Measurements from ENCODE around the gene TBX1. TPM values are rescaled to one million over a fixed set of nuclear protein-coding genes. Genes with fewer than 3 reads are reported as not detected.

Gene TBX1
- total and polyA plus RNA-seq, 2 of the 13 experiments (the other 11 are each of a cell fraction or from before 2014, with no cell fraction given), result not detected

DNA sequence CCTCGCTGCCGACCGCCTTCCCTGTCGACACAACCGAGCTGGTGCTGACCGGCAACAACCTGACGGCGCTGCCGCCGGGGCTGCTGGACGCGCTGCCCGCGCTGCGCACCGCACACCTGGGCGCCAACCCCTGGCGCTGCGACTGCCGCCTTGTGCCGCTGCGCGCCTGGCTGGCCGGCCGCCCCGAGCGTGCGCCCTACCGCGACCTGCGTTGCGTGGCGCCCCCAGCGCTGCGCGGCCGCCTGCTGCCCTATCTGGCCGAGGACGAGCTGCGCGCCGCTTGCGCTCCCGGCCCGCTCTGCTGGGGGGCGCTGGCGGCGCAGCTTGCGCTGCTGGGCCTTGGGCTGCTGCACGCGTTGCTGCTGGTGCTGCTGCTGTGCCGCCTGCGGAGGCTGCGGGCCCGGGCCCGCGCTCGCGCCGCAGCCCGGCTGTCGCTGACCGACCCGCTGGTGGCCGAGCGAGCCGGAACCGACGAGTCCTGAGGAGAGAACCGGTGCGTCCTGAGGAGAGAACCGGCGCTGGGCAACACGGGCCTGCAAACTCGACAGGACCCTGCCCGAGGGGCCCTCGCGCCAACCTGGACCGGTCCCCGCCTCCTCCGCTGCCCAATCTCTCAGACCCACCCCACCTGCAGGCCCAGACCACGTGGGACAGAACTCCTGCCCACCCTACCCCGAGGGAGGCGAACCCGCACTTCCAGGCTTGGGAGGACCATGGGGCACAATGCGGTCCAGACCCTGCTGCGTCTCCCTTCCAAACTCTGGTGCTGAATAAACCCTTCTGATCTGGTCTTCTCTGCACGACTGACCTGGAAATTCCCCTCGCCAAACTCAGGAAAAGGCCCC is 36.4 kb upstream of the TBX1 start (continued):
- no peak for TF ChIP-seq HMG20B (CRISPR knock-in tag; conservative IDR thresholded peaks at IDR 0.05)
- TF ChIP-seq RNF2 (conservative IDR thresholded peaks at IDR 0.05; ENCODE audit: low read depth), result peak; percentile 70; the same call in 1 of the 2 replicates
- peak; percentile 56; the same call in 1 of the 2 replicates for TF ChIP-seq ARNT2 (CRISPR knock-in tag; IDR thresholded peaks at IDR 0.05; ENCODE audit: low read depth)

DNA sequence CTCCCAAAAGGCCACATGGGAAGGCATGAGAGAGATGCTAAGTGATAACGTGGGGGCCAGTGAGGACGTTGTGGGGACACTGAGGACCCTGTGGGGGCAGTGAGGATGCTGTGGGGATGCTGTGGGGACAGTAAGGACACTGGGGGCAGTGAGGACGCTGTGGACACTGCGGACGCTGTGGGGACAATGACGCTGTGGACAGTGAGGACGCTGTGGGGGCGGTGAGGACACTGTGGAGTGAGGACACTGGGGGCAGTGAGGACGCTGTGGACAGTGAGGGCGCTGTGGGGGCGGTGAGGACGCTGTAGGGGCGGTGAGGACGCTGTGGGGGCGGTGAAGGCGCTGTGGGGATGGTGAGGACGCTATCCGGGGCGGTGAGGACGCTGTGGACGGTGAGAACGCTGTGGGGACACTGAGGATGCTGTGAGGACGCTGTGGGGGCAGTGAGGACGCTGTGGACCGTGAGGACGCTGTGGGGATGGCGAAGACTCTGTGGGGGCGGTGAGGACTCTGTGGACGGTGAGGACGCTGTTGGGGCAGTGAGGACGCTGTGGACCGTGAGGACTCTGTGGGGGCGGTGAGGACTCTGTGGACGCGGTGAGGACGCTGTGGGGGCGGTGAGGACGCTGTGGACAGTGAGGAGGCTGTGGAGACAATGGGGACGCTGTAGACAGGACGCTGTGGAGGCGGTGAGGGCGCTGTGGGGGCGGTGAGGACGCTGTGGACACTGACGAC is 35.5 kb upstream of the TBX1 start:
- H3K27ac ChIP-seq (ENCODE audit: extremely low read length, insufficient read depth, low read length), result no peak overlapping the region
- POLR2A ChIA-PET, result no interaction called here
- H3K4me2 ChIP-seq (ENCODE audit: low read depth, low read length), result no peak overlapping the region
- intact Hi-C loops (cut with micrococcal nuclease; ENCODE audit: unreplicated experiment) (no loop called here), in situ Hi-C loops (cut with HindIII; ENCODE audit: extremely low pct_ligation_motif_present, low pct_unique_long_range_greater_than_20kb) (loop anchor here (5.0 kb wide), 1 partner anchor 48 kb away; no protein-coding TSS in a partner anchor)
- 31% methylated on average over 45 of the region's 45 CpGs for WGBS (ENCODE audit: low lambda C conversion rate)
- BruUV-seq (replicated peaks), result no TSS peak
- no peaks in the 10 kb centered on the region for H3K9me3 ChIP-seq (ENCODE audit: low read length)
- H3K4me1 ChIP-seq (ENCODE audit: insufficient read depth, low read length), result peaks cover 48% of the 10 kb centered on the region
- H4K20me1 ChIP-seq (ENCODE audit: insufficient read depth, low read length), result 0 out of 2 replicates have a peak, but pooled peaks cover 5% of the 10 kb centered on the region
- peaks cover 25 to 84% of the 10 kb centered on the region in 2 experiments for H3K27me3 ChIP-seq (ENCODE audit: control insufficient read depth in 1 of 2, insufficient read depth in 2 of 2, low read length in 2 of 2)
- DNase-seq (ENCODE audit: low spot score), result no peak
- H3K36me3 ChIP-seq (replicated peaks in 1 of 2; ENCODE audit: control insufficient read depth in 1 of 2, insufficient read depth in 2 of 2, low read length in 2 of 2), result no peaks in the 10 kb centered on the region
- no peaks in the 10 kb centered on the region for H3K79me2 ChIP-seq (ENCODE audit: insufficient read depth, low read length)
- no peak for ATAC-seq
- H3K9ac ChIP-seq (ENCODE audit: insufficient read depth, low read depth, low read length), result no peak overlapping the region
- CTCF ChIA-PET (ENCODE audit: low intra/inter-chr PET ratio, low total read pairs), result no interaction called here
- FAIRE-seq, result no peak
- no peak overlapping the region for H3K4me3 ChIP-seq (replicated peaks in 1 of 3; ENCODE audit: insufficient read depth in 1 of 3, low read depth in 2 of 3, low read length in 3 of 3)
- no peak overlapping the region for H2AFZ ChIP-seq (ENCODE audit: low read length)
- no peak for TF ChIP-seq POLR2A (IDR thresholded peaks at IDR 0.05; ENCODE audit: insufficient read depth in 1 of 2, low read depth in 2 of 2, low read length in 2 of 2)
- no peak for TF ChIP-seq ZFAT (CRISPR knock-in tag; conservative IDR thresholded peaks at IDR 0.05)
- TF ChIP-seq ZNF850 (CRISPR knock-in tag; conservative IDR thresholded peaks at IDR 0.05), result no peak
- TF ChIP-seq, protein P1, sequence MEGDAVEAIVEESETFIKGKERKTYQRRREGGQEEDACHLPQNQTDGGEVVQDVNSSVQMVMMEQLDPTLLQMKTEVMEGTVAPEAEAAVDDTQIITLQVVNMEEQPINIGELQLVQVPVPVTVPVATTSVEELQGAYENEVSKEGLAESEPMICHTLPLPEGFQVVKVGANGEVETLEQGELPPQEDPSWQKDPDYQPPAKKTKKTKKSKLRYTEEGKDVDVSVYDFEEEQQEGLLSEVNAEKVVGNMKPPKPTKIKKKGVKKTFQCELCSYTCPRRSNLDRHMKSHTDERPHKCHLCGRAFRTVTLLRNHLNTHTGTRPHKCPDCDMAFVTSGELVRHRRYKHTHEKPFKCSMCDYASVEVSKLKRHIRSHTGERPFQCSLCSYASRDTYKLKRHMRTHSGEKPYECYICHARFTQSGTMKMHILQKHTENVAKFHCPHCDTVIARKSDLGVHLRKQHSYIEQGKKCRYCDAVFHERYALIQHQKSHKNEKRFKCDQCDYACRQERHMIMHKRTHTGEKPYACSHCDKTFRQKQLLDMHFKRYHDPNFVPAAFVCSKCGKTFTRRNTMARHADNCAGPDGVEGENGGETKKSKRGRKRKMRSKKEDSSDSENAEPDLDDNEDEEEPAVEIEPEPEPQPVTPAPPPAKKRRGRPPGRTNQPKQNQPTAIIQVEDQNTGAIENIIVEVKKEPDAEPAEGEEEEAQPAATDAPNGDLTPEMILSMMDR (CRISPR knock-in tag; IDR thresholded peaks at IDR 0.05), result no peak
- TF ChIP-seq NPAS2 (CRISPR knock-in tag; IDR thresholded peaks at IDR 0.05; ENCODE audit: borderline replicate concordance), result no peak
- TF ChIP-seq TSC22D2 (CRISPR knock-in tag; IDR thresholded peaks at IDR 0.05; ENCODE audit: borderline replicate concordance), result no peak
- no peak for TF ChIP-seq HDAC6 (IDR thresholded peaks at IDR 0.05; ENCODE audit: low read depth, low read length)
- TF ChIP-seq ZEB1 (IDR thresholded peaks at IDR 0.05; ENCODE audit: insufficient replicate concordance, low read depth), result no peak
- TF ChIP-seq, protein P2, sequence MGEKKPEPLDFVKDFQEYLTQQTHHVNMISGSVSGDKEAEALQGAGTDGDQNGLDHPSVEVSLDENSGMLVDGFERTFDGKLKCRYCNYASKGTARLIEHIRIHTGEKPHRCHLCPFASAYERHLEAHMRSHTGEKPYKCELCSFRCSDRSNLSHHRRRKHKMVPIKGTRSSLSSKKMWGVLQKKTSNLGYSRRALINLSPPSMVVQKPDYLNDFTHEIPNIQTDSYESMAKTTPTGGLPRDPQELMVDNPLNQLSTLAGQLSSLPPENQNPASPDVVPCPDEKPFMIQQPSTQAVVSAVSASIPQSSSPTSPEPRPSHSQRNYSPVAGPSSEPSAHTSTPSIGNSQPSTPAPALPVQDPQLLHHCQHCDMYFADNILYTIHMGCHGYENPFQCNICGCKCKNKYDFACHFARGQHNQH (CRISPR knock-in tag; IDR thresholded peaks at IDR 0.05), result no peak
- TF ChIP-seq, protein P3, sequence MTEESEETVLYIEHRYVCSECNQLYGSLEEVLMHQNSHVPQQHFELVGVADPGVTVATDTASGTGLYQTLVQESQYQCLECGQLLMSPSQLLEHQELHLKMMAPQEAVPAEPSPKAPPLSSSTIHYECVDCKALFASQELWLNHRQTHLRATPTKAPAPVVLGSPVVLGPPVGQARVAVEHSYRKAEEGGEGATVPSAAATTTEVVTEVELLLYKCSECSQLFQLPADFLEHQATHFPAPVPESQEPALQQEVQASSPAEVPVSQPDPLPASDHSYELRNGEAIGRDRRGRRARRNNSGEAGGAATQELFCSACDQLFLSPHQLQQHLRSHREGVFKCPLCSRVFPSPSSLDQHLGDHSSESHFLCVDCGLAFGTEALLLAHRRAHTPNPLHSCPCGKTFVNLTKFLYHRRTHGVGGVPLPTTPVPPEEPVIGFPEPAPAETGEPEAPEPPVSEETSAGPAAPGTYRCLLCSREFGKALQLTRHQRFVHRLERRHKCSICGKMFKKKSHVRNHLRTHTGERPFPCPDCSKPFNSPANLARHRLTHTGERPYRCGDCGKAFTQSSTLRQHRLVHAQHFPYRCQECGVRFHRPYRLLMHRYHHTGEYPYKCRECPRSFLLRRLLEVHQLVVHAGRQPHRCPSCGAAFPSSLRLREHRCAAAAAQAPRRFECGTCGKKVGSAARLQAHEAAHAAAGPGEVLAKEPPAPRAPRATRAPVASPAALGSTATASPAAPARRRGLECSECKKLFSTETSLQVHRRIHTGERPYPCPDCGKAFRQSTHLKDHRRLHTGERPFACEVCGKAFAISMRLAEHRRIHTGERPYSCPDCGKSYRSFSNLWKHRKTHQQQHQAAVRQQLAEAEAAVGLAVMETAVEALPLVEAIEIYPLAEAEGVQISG (CRISPR knock-in tag; IDR thresholded peaks at IDR 0.05), result no peak
- no peak for TF ChIP-seq ZNF878 (CRISPR knock-in tag; IDR thresholded peaks at IDR 0.05)
- TF ChIP-seq CHD2 (IDR thresholded peaks at IDR 0.05; ENCODE audit: low read depth, low read length), result no peak
